Measurements from ENCODE around the gene CCDC200. TPM values are rescaled to one million over a fixed set of nuclear protein-coding genes. Genes with fewer than 3 reads are reported as not detected.

Gene CCDC200
- total and polyA plus RNA-seq, 2 of the 13 experiments (the other 11 are each of a cell fraction or from before 2014, with no cell fraction given) = not detected

- intact Hi-C loops (cut with micrococcal nuclease; ENCODE audit: unreplicated experiment) (no loop called here), in situ Hi-C loops (cut with HindIII; ENCODE audit: extremely low pct_ligation_motif_present, low pct_unique_long_range_greater_than_20kb) (no loop called here)
- FAIRE-seq = no peak
- Histone ChIP-seq H2AFZ (ENCODE audit: low read length) (no peak overlapping the region), H3K4me1 (ENCODE audit: insufficient read depth, low read length) (peaks cover 14% of the 10 kb centered on the region; the same call in 1 of the 2 replicates), H3K9me3 (ENCODE audit: low read length) (no peaks in the 10 kb centered on the region), H3K9ac (ENCODE audit: insufficient read depth, low read depth, low read length) (no peak overlapping the region), H3K27ac (ENCODE audit: extremely low read length, insufficient read depth, low read length) (no peak overlapping the region), H3K27me3 (ENCODE audit: control insufficient read depth in 1 of 2, insufficient read depth in 2 of 2, low read length in 2 of 2) (no peaks in the 10 kb centered on the region), H3K4me3 (replicated peaks in 1 of 3; ENCODE audit: insufficient read depth in 1 of 3, low read depth in 2 of 3, low read length in 3 of 3) (no peak overlapping the region), H3K79me2 (ENCODE audit: insufficient read depth, low read length) (no peaks in the 10 kb centered on the region), H4K20me1 (ENCODE audit: insufficient read depth, low read length) (no peaks in the 10 kb centered on the region), H3K36me3 (replicated peaks in 1 of 2; ENCODE audit: control insufficient read depth in 1 of 2, insufficient read depth in 2 of 2, low read length in 2 of 2) (peaks cover 42 to 80% of the 10 kb centered on the region in 2 experiments), H3K4me2 (ENCODE audit: low read depth, low read length) (no peak overlapping the region)
- ChIA-PET POLR2A (interaction anchor here (1.3 to 7.4 kb wide), 4 partner anchors 12 to 115 kb away, joined by 5 to 44 read pairs (median 11); partner anchors contain the start of genes NBR1 and TMEM106A), CTCF (ENCODE audit: low intra/inter-chr PET ratio, low total read pairs) (no interaction called here)
- BruUV-seq (replicated peaks) = no TSS peak
- WGBS (ENCODE audit: low lambda C conversion rate) = 91% methylated on average over 2 of the region's 4 CpGs
- no peak for DNase-seq (ENCODE audit: low spot score)
- peak; percentile 68 for ATAC-seq
- TF ChIP-seq CEBPZ (IDR thresholded peaks at IDR 0.05; ENCODE audit: low read length) = no peak
- no peak for TF ChIP-seq DZIP1 (CRISPR knock-in tag; IDR thresholded peaks at IDR 0.05)
- peak; percentile 88 for TF ChIP-seq ZNF263 (CRISPR knock-in tag; IDR thresholded peaks at IDR 0.05)
- peak; percentile 41; the same call in 1 of the 2 replicates for TF ChIP-seq CEBPB (IDR thresholded peaks at IDR 0.05; ENCODE audit: borderline replicate concordance, low read depth, low read length)
- TF ChIP-seq ATF7 (IDR thresholded peaks at IDR 0.05) = peak; percentile 83
- no peak for TF ChIP-seq ATF7 (CRISPR knock-in tag; IDR thresholded peaks at IDR 0.05)
- TF ChIP-seq ZNF749 (CRISPR knock-in tag; IDR thresholded peaks at IDR 0.05; ENCODE audit: borderline replicate concordance) = no peak
- TF ChIP-seq ZBTB1 (CRISPR knock-in tag; IDR thresholded peaks at IDR 0.05; ENCODE audit: borderline replicate concordance) = no peak
- TF ChIP-seq ATF1 (CRISPR knock-in tag; IDR thresholded peaks at IDR 0.05) = no peak
- TF ChIP-seq ZNF891 (CRISPR knock-in tag; IDR thresholded peaks at IDR 0.05) = no peak
- TF ChIP-seq XRCC5 (optimal IDR thresholded peaks at IDR 0.05; ENCODE audit: low read length) = peak; percentile 25
- peak; percentile 40 for TF ChIP-seq ZNF687 (CRISPR knock-in tag; IDR thresholded peaks at IDR 0.05)
- TF ChIP-seq STAG1 (CRISPR knock-in tag; IDR thresholded peaks at IDR 0.05) = 0 out of 2 replicates have a peak, but pooled peaks have one; percentile 13
- TF ChIP-seq HHEX (CRISPR knock-in tag; IDR thresholded peaks at IDR 0.05) = no peak
- TF ChIP-seq BCL6 (CRISPR knock-in tag; IDR thresholded peaks at IDR 0.05) = 0 out of 2 replicates have a peak, but pooled peaks have one; percentile 16
- TF ChIP-seq KLF11 (CRISPR knock-in tag; IDR thresholded peaks at IDR 0.05) = no peak
These were observed 28.3 kb downstream of the CCDC200 start for GRCh38 chr17:43200127-43200526.

All from HepG2 (cell line).